ENCODE measurements around the gene GIMAP5. TPM values are rescaled to one million over a fixed set of nuclear protein-coding genes. Genes with fewer than 3 reads are reported as not detected.

GIMAP5 gene
- total and polyA plus RNA-seq, 2 donors (not counting 3 experiments of a cell fraction or from before 2014, with no cell fraction given): 0.44 to 18.9 TPM

DNA sequence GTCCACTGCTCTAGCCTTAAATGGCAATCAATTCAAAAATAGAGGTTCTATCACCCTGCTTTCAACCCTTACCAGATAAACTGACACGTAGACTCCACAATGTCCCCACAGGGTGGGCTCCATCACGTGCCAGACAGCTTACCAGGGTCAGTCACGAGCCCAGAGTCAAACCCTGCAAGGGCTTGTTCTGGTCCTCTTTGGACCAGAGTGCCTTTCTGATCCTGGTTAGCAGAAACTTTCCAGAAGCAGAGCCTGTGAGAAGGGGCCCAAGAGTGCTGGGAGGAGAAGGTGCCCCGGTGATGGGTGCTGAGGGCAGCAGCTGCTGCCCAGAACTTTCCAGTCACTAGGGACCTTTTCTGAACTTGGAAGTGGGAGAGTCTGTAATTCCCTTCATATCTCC is 354 bp upstream of the GIMAP5 start:
- Histone ChIP-seq H3K9ac (replicated peaks; ENCODE audit: extremely low read depth, insufficient read depth, low read length) (no peak overlapping the region), H3K27me3 (ENCODE audit: control insufficient read depth in 2 of 2, insufficient read depth in 2 of 2, low read length in 2 of 2) (no peaks in the 10 kb centered on the region), H4K20me1 (replicated peaks; ENCODE audit: control insufficient read depth, extremely low read depth, insufficient read depth, low read length) (no peaks in the 10 kb centered on the region), H3K9me3 (replicated peaks; ENCODE audit: control insufficient read depth, insufficient read depth, low read length) (no peaks in the 10 kb centered on the region), H3K36me3 (ENCODE audit: control insufficient read depth in 2 of 2, extremely low read depth in 1 of 2, insufficient read depth in 2 of 2, low read length in 2 of 2) (peaks cover 0 to 7% of the 10 kb centered on the region in 2 experiments), H3K79me2 (ENCODE audit: control insufficient read depth, insufficient read depth, low read length) (no peaks in the 10 kb centered on the region), H3K4me1 (ENCODE audit: control insufficient read depth, extremely low read depth, insufficient read depth, low read length) (peaks cover 27% of the 10 kb centered on the region), H3K4me2 (ENCODE audit: insufficient read depth, low read length) (no peak overlapping the region), H3K4me3 (replicated peaks in 1 of 3; ENCODE audit: insufficient read depth in 1 of 3, low read depth in 1 of 3, low read length in 3 of 3) (peak overlapping the region in 1 of 3 experiments; percentile 46), H2AFZ (ENCODE audit: low read depth, low read length) (no peak overlapping the region), H3K27ac (ENCODE audit: insufficient read depth, low read depth, low read length) (no peak overlapping the region), H3K9me1 (replicated peaks; ENCODE audit: control insufficient read depth, extremely low read depth, insufficient read depth, low read length) (no peaks in the 10 kb centered on the region)
- intact Hi-C loops (cut with micrococcal nuclease) (loop anchor here (5.0 kb wide), 3 partner anchors 105 to 220 kb away; partner anchors contain the start of gene GIMAP6), dilution Hi-C loops (cut with MboI; ENCODE audit: extremely low pct_ligation_motif_present, low sequenced_read_pairs) (no loop called here)
- FAIRE-seq: no peak
- no TSS peak for BruUV-seq (replicated peaks)
- TF ChIP-seq, protein P1, sequence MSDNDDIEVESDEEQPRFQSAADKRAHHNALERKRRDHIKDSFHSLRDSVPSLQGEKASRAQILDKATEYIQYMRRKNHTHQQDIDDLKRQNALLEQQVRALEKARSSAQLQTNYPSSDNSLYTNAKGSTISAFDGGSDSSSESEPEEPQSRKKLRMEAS (IDR thresholded peaks at IDR 0.05; ENCODE audit: insufficient read depth, insufficient read length): no peak
- no peak for TF ChIP-seq MYC (IDR thresholded peaks at IDR 0.05; ENCODE audit: low read depth, low read length)
- TF ChIP-seq POLR2AphosphoS5 (IDR thresholded peaks at IDR 0.05; ENCODE audit: insufficient read depth, low read depth, low read length): no peak
- no peak for TF ChIP-seq POLR2A (IDR thresholded peaks at IDR 0.05; ENCODE audit: low read depth, low read length)
- no peak for DNase-seq (ENCODE audit: low read depth, low spot score)
- CTCF ChIA-PET: interaction anchor here (1.4 kb wide), 1 partner anchor 288 kb away, joined by 5 read pairs; no protein-coding TSS in a partner anchor
- POLR2A ChIA-PET: no interaction called here

DNA sequence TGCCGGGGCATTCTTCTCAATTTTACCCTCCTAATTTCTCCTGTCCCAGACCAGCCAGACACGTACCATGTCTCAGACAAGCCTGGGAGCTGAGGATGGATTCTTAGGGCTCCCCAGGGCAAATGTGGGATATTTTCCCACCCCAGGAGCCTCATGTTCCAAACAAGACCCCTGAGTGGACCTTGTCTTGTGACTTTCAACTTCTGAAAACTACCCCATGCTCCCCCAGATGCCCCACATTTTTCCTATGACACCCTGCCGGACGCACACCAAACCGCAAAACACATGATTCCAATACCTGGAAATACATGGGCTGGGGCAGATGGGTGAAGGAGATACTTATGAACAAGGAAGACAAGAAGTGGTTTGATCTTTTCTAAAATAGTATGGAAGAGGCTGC is 874 bp downstream of the GIMAP5 start:
- dilution Hi-C loops (cut with MboI; ENCODE audit: extremely low pct_ligation_motif_present, low sequenced_read_pairs): no loop called here
- no peaks in the 10 kb centered on the region for H3K9me1 ChIP-seq (replicated peaks; ENCODE audit: control insufficient read depth, extremely low read depth, insufficient read depth, low read length)
- no peaks in the 10 kb centered on the region for H3K27me3 ChIP-seq (ENCODE audit: control insufficient read depth in 2 of 2, insufficient read depth in 2 of 2, low read length in 2 of 2)
- peaks cover 27% of the 10 kb centered on the region for H3K4me1 ChIP-seq (ENCODE audit: control insufficient read depth, extremely low read depth, insufficient read depth, low read length)
- CTCF ChIA-PET: interaction anchor here (1.0 to 2.2 kb wide), 9 partner anchors 9 to 289 kb away, joined by 3 to 16 read pairs (median 4); partner anchors contain the start of gene GIMAP2
- H3K4me2 ChIP-seq (ENCODE audit: insufficient read depth, low read length): no peak overlapping the region
- intact Hi-C loops (cut with micrococcal nuclease): loop anchor here (1.0 to 5.0 kb wide), 4 partner anchors 106 to 290 kb away; partner anchors contain the start of gene GIMAP6
- H3K9me3 ChIP-seq (replicated peaks; ENCODE audit: control insufficient read depth, insufficient read depth, low read length): no peaks in the 10 kb centered on the region
- H2AFZ ChIP-seq (ENCODE audit: low read depth, low read length): peak overlapping the region; percentile 83
- peak overlapping the region in 1 of 3 experiments; percentile 46 for H3K4me3 ChIP-seq (replicated peaks in 1 of 3; ENCODE audit: insufficient read depth in 1 of 3, low read depth in 1 of 3, low read length in 3 of 3)
- H3K9ac ChIP-seq (replicated peaks; ENCODE audit: extremely low read depth, insufficient read depth, low read length): no peak overlapping the region
- peaks cover 0 to 13% of the 10 kb centered on the region in 2 experiments for H3K36me3 ChIP-seq (ENCODE audit: control insufficient read depth in 2 of 2, extremely low read depth in 1 of 2, insufficient read depth in 2 of 2, low read length in 2 of 2)
- H3K79me2 ChIP-seq (ENCODE audit: control insufficient read depth, insufficient read depth, low read length): no peaks in the 10 kb centered on the region
- no peaks in the 10 kb centered on the region for H4K20me1 ChIP-seq (replicated peaks; ENCODE audit: control insufficient read depth, extremely low read depth, insufficient read depth, low read length)
- DNase-seq (ENCODE audit: low read depth, low spot score) (peak; percentile 26), FAIRE-seq (no peak)
- BruUV-seq (replicated peaks): no TSS peak
- H3K27ac ChIP-seq (ENCODE audit: insufficient read depth, low read depth, low read length): no peak overlapping the region
- POLR2A ChIA-PET: interaction anchor here (1.0 kb wide), 1 partner anchor 171 kb away, joined by 3 read pairs; the partner anchor contains the start of gene GIMAP4
- TF ChIP-seq POLR2A (IDR thresholded peaks at IDR 0.05; ENCODE audit: low read depth, low read length) (no peak), GATA2 (IDR thresholded peaks at IDR 0.05; ENCODE audit: insufficient read depth, insufficient read length, low read depth, low read length) (no peak), JUN (IDR thresholded peaks at IDR 0.05; ENCODE audit: borderline replicate concordance, insufficient read depth, insufficient read length, low read depth) (no peak), FOS (IDR thresholded peaks at IDR 0.05; ENCODE audit: borderline replicate concordance, insufficient read depth, low read length) (no peak), MYC (IDR thresholded peaks at IDR 0.05; ENCODE audit: low read depth, low read length) (no peak), POLR2AphosphoS5 (IDR thresholded peaks at IDR 0.05; ENCODE audit: insufficient read depth, low read depth, low read length) (no peak), EZH2 (IDR thresholded peaks at IDR 0.05; ENCODE audit: borderline replicate concordance, low read depth, low read length, severe bottlenecking) (no peak)
- TF ChIP-seq, protein P2, sequence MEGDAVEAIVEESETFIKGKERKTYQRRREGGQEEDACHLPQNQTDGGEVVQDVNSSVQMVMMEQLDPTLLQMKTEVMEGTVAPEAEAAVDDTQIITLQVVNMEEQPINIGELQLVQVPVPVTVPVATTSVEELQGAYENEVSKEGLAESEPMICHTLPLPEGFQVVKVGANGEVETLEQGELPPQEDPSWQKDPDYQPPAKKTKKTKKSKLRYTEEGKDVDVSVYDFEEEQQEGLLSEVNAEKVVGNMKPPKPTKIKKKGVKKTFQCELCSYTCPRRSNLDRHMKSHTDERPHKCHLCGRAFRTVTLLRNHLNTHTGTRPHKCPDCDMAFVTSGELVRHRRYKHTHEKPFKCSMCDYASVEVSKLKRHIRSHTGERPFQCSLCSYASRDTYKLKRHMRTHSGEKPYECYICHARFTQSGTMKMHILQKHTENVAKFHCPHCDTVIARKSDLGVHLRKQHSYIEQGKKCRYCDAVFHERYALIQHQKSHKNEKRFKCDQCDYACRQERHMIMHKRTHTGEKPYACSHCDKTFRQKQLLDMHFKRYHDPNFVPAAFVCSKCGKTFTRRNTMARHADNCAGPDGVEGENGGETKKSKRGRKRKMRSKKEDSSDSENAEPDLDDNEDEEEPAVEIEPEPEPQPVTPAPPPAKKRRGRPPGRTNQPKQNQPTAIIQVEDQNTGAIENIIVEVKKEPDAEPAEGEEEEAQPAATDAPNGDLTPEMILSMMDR (IDR thresholded peaks at IDR 0.05; ENCODE audit: extremely low read depth in 1 of 2, insufficient read depth in 1 of 2, low read depth in 1 of 2, low read length in 2 of 2): no peak
- TF ChIP-seq, protein P1 (IDR thresholded peaks at IDR 0.05; ENCODE audit: insufficient read depth, insufficient read length): no peak

Measured in endothelial cell of umbilical vein (primary cell).